RWPE1 (cell line): ENCODE data around the gene CAMK1.

ENCODE experiments used
- CTCF ChIA-PET: fragments of 350-600 bp; sonication (Branson Sonifier 250); formaldehyde crosslinking; extraction: SDS; loops from one replicate; lab custom pipeline; 2021; lab: Yijun Ruan, JAX
- POLR2A ChIA-PET: fragments of 400-600 bp; formaldehyde crosslinking; extraction: SDS; loops from one replicate; lab custom pipeline; 2020; ENCODE audit warnings: antibody characterized with exemption; ENCODE audit not compliant: low non-redundant PET; lab: Yijun Ruan, JAX
- DNase-seq: peaks from one replicate; pipeline ENCODE4 v3.0.0; 2012; ENCODE audit warnings: low spot score
- H3K27ac ChIP-seq: fragments of 450-650 bp; 2 replicates; pipeline ENCODE4 v1.5.1; 2017
- CTCF ChIP-seq: fragments of 450-650 bp; conservative IDR thresholded peaks from 2 replicates; pipeline ENCODE4 v1.5.1; 2017; ENCODE audit warnings: low read depth, mild to moderate bottlenecking

CAMK1 gene

GRCh38 chr3:9721015-9721699 is 48.6 kb downstream of the CAMK1 start:
- H3K27ac ChIP-seq = no peak overlapping the region
- ChIA-PET CTCF (no interaction called here), POLR2A (no interaction called here)
- no peak for DNase-seq
- no peak for TF ChIP-seq CTCF

- no peak for DNase-seq
- no peak overlapping the region for H3K27ac ChIP-seq
- POLR2A ChIA-PET = no interaction called here
- TF ChIP-seq CTCF = no peak
- CTCF ChIA-PET = no interaction called here
Measured at GRCh38 chr3:9718118-9718517, 51.6 kb downstream of the CAMK1 start.

- ChIA-PET POLR2A (no interaction called here), CTCF (no interaction called here)
- no peak for DNase-seq
- no peak for TF ChIP-seq CTCF
- no peak overlapping the region for H3K27ac ChIP-seq
Measured at GRCh38 chr3:9717563-9717962, 52.2 kb downstream of the CAMK1 start.

- no peak for TF ChIP-seq CTCF
- DNase-seq = no peak
- no peak overlapping the region for H3K27ac ChIP-seq
- POLR2A ChIA-PET = no interaction called here
- CTCF ChIA-PET = no interaction called here
Measured at GRCh38 chr3:9716801-9717555, 52.8 kb downstream of the CAMK1 start.

GRCh38 chr3:9715764-9716437 is 53.8 kb downstream of the CAMK1 start:
- peak; percentile 80 for DNase-seq
- peak; percentile 91 for TF ChIP-seq CTCF
- ChIA-PET POLR2A (no interaction called here), CTCF (interaction anchor here (0.5 to 1.2 kb wide), 15 partner anchors 12 to 837 kb away, joined by 3 to 6 read pairs (median 3); partner anchors contain the start of gene CAMK1)
- H3K27ac ChIP-seq = no peak overlapping the region

- DNase-seq = no peak
- H3K27ac ChIP-seq = no peak overlapping the region
- CTCF ChIA-PET = interaction anchor here (0.5 to 1.2 kb wide), 5 partner anchors 13 to 206 kb away, joined by 3 to 6 read pairs (median 3); partner anchors contain the start of gene CAMK1
- POLR2A ChIA-PET = no interaction called here
- TF ChIP-seq CTCF = no peak
Measured at GRCh38 chr3:9715136-9715535, 54.6 kb downstream of the CAMK1 start.
